ENCODE measurements around the gene RUNX1.
A peak's percentile ranks its signal among the peaks of the same experiment; 100 is the strongest.

Gene RUNX1

DNA sequence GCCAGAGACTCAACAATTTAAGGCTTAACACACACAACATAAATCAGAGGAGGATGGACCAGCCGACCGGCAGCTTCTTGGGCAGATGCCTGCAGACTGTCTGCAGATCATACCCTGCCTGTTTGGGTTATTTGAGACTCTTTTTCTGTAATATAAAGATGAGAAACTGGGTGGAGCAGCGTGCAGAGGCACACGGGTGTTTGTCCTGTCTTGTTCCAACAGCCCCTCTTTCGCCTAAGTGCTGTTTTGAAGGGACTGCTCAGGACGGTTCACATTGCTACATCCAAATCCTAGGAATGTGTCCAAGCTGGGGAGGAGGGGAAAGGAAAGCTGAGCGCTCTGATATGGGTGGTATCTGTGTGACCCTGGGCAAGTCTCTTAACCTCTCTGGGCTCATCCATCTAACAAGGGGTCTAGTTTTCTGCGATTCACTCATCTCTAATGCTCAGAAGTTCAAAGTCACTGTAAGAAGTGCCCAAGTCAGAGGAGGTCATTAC, 230.4 kb downstream of the RUNX1 start:
- Histone ChIP-seq H3K9ac (no peak overlapping the region), H3K27me3 (no peaks in the 10 kb centered on the region), H3K9me3 (no peaks in the 10 kb centered on the region), H3K4me3 (no peak overlapping the region), H4K20me1 (peaks cover 100% of the 10 kb centered on the region), H3K4me2 (no peak overlapping the region), H3K4me1 (peaks cover 65% of the 10 kb centered on the region), H3K36me3 (peaks cover 100% of the 10 kb centered on the region), H3K27ac (no peak overlapping the region)
- TF ChIP-seq Cebpa-rat (IDR thresholded peaks at IDR 0.05), result no peak

DNA sequence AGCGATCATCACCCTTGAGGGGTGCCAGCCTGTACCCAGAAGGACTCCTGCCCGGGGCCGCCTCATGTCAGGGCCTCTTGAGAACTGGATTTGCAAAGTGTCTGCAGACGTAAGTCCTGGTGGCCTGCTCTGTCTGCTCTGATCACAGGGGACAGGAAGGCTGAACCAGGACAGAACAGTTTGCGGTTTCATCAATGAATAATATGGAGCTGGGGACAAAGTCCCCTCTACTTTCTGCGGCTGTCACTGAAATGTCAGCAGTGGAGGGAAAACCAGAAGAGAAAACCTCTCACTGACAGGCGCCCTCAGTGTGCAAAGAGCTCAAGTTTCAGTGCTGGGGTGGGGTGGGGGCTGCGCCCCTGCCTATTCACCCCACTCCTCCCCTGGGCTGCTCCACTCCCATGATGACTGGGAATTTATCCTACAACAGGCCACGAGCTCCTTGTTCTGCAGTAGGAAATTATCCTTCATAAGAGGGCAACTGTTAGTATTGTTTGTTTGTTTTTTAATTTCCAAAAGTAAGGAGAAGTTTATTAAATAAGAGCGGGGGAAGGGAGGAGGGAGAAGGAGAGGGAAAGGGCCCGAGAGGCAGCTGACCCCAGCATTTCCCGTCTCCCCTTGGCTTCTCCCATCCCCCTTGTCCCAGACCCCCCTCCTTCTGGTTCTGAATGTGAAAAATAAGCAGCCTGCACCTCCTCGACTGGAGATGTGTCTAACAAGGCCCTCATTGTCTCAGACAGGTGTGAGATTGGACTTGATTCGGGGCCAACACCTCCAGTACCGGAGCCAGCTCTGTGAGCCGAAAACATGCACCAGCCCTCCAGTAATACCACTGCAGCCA, 231.1 kb downstream of the RUNX1 start:
- Histone ChIP-seq H3K27ac (no peak overlapping the region), H3K4me2 (no peak overlapping the region), H3K36me3 (peaks cover 100% of the 10 kb centered on the region), H3K9me3 (no peaks in the 10 kb centered on the region), H4K20me1 (peaks cover 100% of the 10 kb centered on the region), H3K4me1 (peaks cover 68% of the 10 kb centered on the region), H3K9ac (no peak overlapping the region), H3K4me3 (no peak overlapping the region), H3K27me3 (no peaks in the 10 kb centered on the region)
- TF ChIP-seq Cebpa-rat (IDR thresholded peaks at IDR 0.05), result no peak

DNA sequence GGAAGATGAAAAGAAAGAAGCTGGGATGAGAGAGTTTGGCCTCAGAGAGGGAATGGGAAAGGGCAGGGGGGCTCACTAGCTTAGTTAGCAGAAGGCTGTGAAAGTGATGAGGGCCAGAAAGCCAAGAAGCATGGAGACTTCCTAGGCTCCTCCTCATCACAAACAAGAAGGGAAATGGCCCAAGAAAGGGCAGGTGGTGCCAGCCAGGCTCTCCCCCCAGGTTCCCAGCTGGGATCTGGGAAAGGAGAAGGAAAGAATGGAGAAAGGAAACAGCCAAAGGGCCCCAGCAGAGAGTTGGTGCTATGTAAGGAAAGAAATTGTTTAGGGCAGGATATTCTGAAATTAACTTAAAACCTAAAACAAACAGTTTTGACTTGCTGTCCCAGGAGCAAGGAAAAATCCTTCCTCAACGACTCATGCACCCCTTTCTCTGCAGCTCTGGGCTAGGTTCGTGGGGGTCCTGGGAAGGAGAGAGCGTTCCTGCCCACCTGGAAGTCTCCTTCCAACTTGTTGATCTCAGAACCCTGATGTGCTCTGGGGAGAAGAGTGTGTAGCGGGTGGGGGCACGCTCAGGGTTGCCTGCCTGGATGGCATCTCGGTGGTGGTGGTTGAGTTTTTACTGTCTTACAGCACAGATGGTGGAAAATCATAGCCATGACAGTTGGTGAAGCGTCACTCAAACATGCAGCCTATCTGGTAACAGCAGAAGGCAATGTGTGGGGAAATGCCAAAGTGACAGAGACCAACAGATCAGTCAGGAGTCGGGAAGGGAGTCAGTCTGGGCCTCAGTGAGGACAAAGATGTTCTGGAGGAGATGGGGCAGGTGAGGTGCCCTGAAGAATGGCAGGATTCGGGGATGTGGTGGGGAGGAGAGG, 233.0 kb downstream of the RUNX1 start:
- Histone ChIP-seq H3K9ac (no peak overlapping the region), H3K36me3 (peaks cover 100% of the 10 kb centered on the region), H3K4me3 (no peak overlapping the region), H3K9me3 (no peaks in the 10 kb centered on the region), H3K4me2 (no peak overlapping the region), H3K27ac (peak overlapping the region; percentile 24; the same call in 1 of the 2 replicates), H3K4me1 (peaks cover 85% of the 10 kb centered on the region), H3K27me3 (no peaks in the 10 kb centered on the region), H4K20me1 (peaks cover 100% of the 10 kb centered on the region)
- TF ChIP-seq Cebpa-rat (IDR thresholded peaks at IDR 0.05), result no peak

DNA sequence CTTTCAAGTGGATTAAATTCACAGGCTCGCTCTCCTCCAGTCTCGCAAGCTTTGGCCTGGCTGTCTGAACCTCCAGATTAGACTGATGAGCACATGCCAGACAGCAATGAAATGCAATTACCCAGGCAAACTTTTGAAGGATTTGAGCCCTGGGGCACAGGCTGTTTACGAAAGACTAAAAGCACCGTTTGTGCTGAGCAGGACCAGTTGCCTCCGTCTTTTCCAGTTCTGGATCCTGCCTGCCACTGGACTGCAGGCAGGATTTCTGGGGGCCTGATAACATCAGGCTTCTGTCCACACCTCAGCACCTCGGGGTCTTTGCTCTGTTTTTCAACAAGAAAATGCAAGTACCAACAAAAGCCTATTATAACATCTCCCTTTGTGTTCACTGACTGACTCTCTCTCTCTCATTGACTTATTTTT, 234.6 kb downstream of the RUNX1 start:
- H3K9ac ChIP-seq, result no peak overlapping the region
- H3K4me3 ChIP-seq, result no peak overlapping the region
- H3K36me3 ChIP-seq, result peaks cover 100% of the 10 kb centered on the region
- no peak overlapping the region for H3K4me2 ChIP-seq
- H3K27ac ChIP-seq, result no peak overlapping the region
- H3K4me1 ChIP-seq, result peaks cover 97% of the 10 kb centered on the region
- no peak for TF ChIP-seq Cebpa-rat (IDR thresholded peaks at IDR 0.05)
- H3K27me3 ChIP-seq, result no peaks in the 10 kb centered on the region
- peaks cover 100% of the 10 kb centered on the region for H4K20me1 ChIP-seq
- no peaks in the 10 kb centered on the region for H3K9me3 ChIP-seq

DNA sequence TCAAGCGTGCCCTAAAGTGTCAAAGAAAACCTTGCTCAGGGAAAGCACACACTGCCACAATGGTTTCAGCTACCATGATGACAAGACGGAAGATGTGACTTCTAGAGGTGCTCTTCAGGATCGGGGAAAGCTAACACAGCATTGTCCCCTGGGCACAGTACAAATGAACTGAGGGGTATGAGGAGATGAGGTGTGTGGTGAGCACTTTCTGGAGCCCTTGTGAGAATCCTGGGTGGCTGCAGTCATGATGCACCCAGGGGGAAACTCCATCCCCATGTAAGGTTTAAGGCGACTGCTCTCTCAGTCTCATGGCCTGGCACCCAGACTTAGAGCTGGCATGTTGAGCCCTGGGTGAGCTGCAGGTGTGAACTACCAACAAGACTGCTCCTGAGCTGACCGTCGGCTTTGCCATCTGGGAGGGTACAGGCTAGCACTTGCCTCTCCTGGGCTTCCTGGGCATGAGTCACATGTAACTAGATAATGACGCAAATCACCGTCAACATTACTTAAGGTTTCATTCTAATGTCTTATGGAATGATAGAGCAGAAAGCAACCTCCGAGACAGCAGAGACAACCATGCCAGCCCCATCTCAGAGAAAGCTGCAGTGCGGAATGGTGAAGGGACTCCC, 235.7 kb downstream of the RUNX1 start:
- no peak overlapping the region; the same call in 1 of the 2 replicates for H3K9ac ChIP-seq
- no peak for TF ChIP-seq Cebpa-rat (IDR thresholded peaks at IDR 0.05)
- H3K4me3 ChIP-seq, result no peak overlapping the region
- peaks cover 100% of the 10 kb centered on the region for H4K20me1 ChIP-seq
- peak overlapping the region; percentile 68 for H3K4me2 ChIP-seq
- peaks cover 100% of the 10 kb centered on the region for H3K4me1 ChIP-seq
- H3K9me3 ChIP-seq, result no peaks in the 10 kb centered on the region
- no peaks in the 10 kb centered on the region for H3K27me3 ChIP-seq
- no peak overlapping the region for H3K27ac ChIP-seq
- H3K36me3 ChIP-seq, result peaks cover 100% of the 10 kb centered on the region

DNA sequence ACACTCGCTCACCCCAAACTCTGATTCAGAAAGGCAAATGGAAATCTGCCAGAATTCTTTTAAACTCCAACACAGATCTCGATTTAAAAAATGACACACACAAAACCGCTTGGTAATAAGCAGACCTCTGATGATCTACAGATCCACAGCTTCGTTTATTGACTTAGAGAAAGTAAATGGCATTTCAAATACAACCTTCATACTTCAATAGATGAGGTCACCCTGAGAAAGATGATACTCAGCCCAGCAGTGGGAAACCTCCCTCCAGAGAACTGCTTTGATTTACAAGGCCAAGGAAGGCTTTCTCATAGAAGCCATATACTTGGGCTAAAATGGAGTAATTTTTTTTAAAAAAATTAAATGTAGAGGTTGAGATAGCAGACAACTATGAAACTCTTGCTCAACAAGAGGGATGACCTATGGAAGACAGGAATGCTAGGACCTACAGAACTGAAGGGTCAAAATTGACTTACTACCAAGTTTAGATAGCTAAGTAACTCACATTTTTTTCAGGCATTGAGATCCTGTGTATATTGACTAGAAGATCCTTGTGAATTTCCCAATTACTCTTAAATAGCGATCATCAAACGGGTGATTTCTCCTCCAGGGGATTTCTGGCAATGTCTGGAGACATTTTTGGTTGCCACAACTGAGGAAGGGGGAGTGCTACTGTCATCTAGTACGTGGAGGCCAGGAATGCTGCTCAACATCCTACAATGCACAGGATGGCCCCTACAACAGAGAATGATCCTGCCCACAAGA, 236.4 kb downstream of the RUNX1 start:
- Histone ChIP-seq H4K20me1 (peaks cover 100% of the 10 kb centered on the region), H3K36me3 (peaks cover 100% of the 10 kb centered on the region), H3K4me2 (peak overlapping the region; percentile 68), H3K9ac (no peak overlapping the region), H3K27ac (no peak overlapping the region), H3K4me3 (no peak overlapping the region), H3K9me3 (peaks cover 3% of the 10 kb centered on the region; the same call in 1 of the 2 replicates), H3K27me3 (no peaks in the 10 kb centered on the region), H3K4me1 (peaks cover 100% of the 10 kb centered on the region)
- no peak for TF ChIP-seq Cebpa-rat (IDR thresholded peaks at IDR 0.05)

DNA sequence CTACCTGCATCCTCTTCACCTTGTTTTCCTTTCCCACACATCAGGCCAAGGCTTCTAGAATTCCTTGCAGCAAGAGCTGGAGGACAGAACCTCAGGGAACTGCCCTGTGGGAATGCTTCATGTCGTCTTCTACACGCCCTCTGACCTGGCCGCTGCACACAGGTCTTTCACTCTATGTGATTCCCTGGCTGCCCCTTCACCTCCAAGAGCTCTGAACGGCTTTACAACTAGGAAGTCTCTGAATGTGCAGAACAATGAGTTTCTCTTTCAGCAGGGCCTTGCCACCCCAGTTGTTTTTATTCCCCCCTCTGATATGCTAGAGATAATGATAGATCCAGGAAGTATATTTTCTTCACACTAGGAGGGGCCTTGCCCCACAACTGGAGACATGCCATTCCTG, 237.7 kb downstream of the RUNX1 start:
- Histone ChIP-seq H3K9ac (no peak overlapping the region), H3K27ac (no peak overlapping the region), H4K20me1 (peaks cover 100% of the 10 kb centered on the region), H3K27me3 (no peaks in the 10 kb centered on the region), H3K36me3 (peaks cover 98% of the 10 kb centered on the region), H3K9me3 (peaks cover 12% of the 10 kb centered on the region), H3K4me1 (peaks cover 96% of the 10 kb centered on the region), H3K4me3 (no peak overlapping the region), H3K4me2 (peak overlapping the region; percentile 68)
- TF ChIP-seq Cebpa-rat (IDR thresholded peaks at IDR 0.05), result no peak

DNA sequence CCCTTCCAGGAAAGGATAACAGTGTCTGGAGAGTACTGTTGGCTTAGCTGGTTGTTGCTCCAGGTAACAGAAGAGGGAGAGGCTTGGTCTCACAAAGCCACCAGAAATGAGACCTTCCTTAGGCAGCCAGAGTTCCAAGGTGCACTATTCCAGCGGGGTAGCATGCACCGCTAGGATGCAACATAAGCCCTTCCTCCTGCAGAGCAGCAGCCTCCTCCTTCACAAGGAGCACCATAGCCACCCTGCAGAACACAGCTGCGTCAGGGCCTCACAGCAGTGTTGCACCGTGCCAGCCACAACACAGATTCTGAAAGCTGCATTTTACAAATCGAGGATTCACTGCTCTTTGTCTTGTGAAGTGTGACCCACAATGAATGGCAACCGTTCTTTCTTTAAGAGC, 238.3 kb downstream of the RUNX1 start:
- no peak overlapping the region for H3K9ac ChIP-seq
- H3K4me3 ChIP-seq, result no peak overlapping the region
- peaks cover 97% of the 10 kb centered on the region for H3K36me3 ChIP-seq
- no peak overlapping the region for H3K27ac ChIP-seq
- no peaks in the 10 kb centered on the region for H3K27me3 ChIP-seq
- H3K9me3 ChIP-seq, result peaks cover 12% of the 10 kb centered on the region
- TF ChIP-seq Cebpa-rat (IDR thresholded peaks at IDR 0.05), result no peak
- H3K4me1 ChIP-seq, result peaks cover 91% of the 10 kb centered on the region
- H3K4me2 ChIP-seq, result peak overlapping the region; percentile 68
- peaks cover 100% of the 10 kb centered on the region for H4K20me1 ChIP-seq

DNA sequence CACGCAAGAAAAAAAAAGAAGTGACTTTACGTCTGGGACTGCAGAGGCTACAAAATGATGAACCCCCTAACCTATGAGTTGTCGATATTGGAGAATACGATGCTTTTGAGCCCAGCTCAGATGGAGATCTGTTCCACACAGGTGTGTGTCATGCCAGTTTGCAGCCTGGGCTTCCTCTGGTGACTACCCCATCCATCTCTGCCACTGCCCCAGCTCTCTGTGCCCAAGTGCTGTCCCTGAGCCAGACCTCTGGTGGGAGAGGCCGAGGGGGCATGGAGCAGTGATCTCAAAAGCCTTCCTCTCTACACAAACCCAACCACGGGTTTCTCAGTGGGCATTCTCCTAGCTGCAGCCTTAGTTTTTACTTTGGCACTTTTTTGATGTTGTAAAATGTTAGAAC, 239.3 kb downstream of the RUNX1 start:
- Histone ChIP-seq H3K27ac (0 out of 2 replicates have a peak overlapping the region, but pooled peaks have one; percentile 27), H3K4me1 (peaks cover 90% of the 10 kb centered on the region), H3K9me3 (peaks cover 12% of the 10 kb centered on the region), H3K36me3 (peaks cover 95% of the 10 kb centered on the region), H3K4me2 (peak overlapping the region; percentile 68), H3K4me3 (no peak overlapping the region), H4K20me1 (peaks cover 100% of the 10 kb centered on the region), H3K9ac (peak overlapping the region; percentile 34; the same call in 1 of the 2 replicates), H3K27me3 (no peaks in the 10 kb centered on the region)
- TF ChIP-seq Cebpa-rat (IDR thresholded peaks at IDR 0.05), result no peak

All from BLaER1 (cell line).